IMR-90 (cell line): Measurements from ENCODE around the gene ATF7IP. TPM values are rescaled to one million over a fixed set of nuclear protein-coding genes. Genes with fewer than 3 reads are reported as not detected.

Experiments
- ATAC-seq: fragments of 200-7000 bp; cut with Tn5 transposase; 2 replicates; pipeline ENCODE4 v1.9.1; 2020; ENCODE audit warnings: low read depth, mild to moderate bottlenecking, moderate library complexity
- BruUV-seq: library from RNA; stranded (reverse); fragments of 400-500 nt; replicated peaks from 2 replicates; lab custom pipeline; 2021; lab: Mats Ljungman, UMichigan
- CTCF ChIA-PET: fragments of 300-600 bp; formaldehyde crosslinking; extraction: SDS; loops from one replicate; lab custom pipeline; 2021; ENCODE audit warnings: antibody characterized with exemption; lab: Yijun Ruan, JAX
- POLR2A ChIA-PET: fragments of 300-600 bp; sonication (Branson Sonifier 250); formaldehyde crosslinking; loops from one replicate; lab custom pipeline; 2022; ENCODE audit warnings: antibody characterized with exemption; ENCODE audit not compliant: unreplicated experiment; lab: Charles Lee
- DNase-seq: peaks from one replicate; pipeline ENCODE4 v3.0.0; 2013
- H2AFZ ChIP-seq: replicated peaks from 2 replicates; pipeline ENCODE3; 2013; ENCODE audit warnings: low read length, mild to moderate bottlenecking; ENCODE audit not compliant: poor library complexity
- H2AK5ac ChIP-seq: 2 replicates; pipeline ENCODE4 v1.6.1; 2013; ENCODE audit warnings: low read depth, low read length, inconsistent platforms
- H2AK9ac ChIP-seq: replicated peaks from 2 replicates; pipeline ENCODE3; 2013; ENCODE audit warnings: mild to moderate bottlenecking, low read depth, low read length, moderate library complexity; ENCODE audit not compliant: poor library complexity
- H2BK120ac ChIP-seq: 2 replicates; pipeline ENCODE4 v1.6.1; 2013; ENCODE audit warnings: low read depth, low read length, inconsistent platforms
- H2BK15ac ChIP-seq: 3 replicates; pipeline ENCODE4 v1.6.1; 2013; ENCODE audit warnings: low read depth, low read length, inconsistent platforms
- H2BK20ac ChIP-seq: 2 replicates; pipeline ENCODE4 v1.6.1; 2013; ENCODE audit warnings: low read depth, mild to moderate bottlenecking, inconsistent platforms, low read length, moderate library complexity
- H2BK5ac ChIP-seq: 2 replicates; pipeline ENCODE4 v1.6.1; 2013; ENCODE audit warnings: mild to moderate bottlenecking, low read depth, low read length, inconsistent platforms; ENCODE audit not compliant: poor library complexity, severe bottlenecking
- H3K14ac ChIP-seq: replicated peaks from 2 replicates; pipeline ENCODE4 v1.6.1; 2013; ENCODE audit warnings: low read depth, low read length, inconsistent platforms
- H3K18ac ChIP-seq: 2 replicates; pipeline ENCODE4 v1.6.1; 2013; ENCODE audit warnings: low read depth, low read length, control low read depth
- H3K23ac ChIP-seq: 2 replicates; pipeline ENCODE4 v1.6.1; 2013; ENCODE audit warnings: low read depth, low read length, inconsistent platforms
- H3K27ac ChIP-seq: 2 replicates; pipeline ENCODE4 v1.5.1; 2013; ENCODE audit warnings: mild to moderate bottlenecking, control low read depth, low read length; ENCODE audit not compliant: insufficient read depth
- H3K27me3 ChIP-seq: 2 replicates; pipeline ENCODE4 v1.6.1; 2013; ENCODE audit warnings: low read length; ENCODE audit not compliant: control insufficient read depth, insufficient read depth
- H3K36me3 ChIP-seq: 2 replicates; pipeline ENCODE4 v1.6.1; 2013; ENCODE audit warnings: low read length, mixed read lengths; ENCODE audit not compliant: control insufficient read depth, insufficient read depth
- H3K4ac ChIP-seq: 2 replicates; pipeline ENCODE4 v1.6.1; 2013; ENCODE audit warnings: low read depth, low read length, inconsistent platforms
- H3K4me1 ChIP-seq: 2 replicates; pipeline ENCODE4 v1.6.1; 2013; ENCODE audit warnings: low read length, mixed read lengths; ENCODE audit not compliant: control insufficient read depth, insufficient read depth
- H3K4me2 ChIP-seq: 2 replicates; pipeline ENCODE4 v1.6.1; 2013; ENCODE audit warnings: low read depth, mild to moderate bottlenecking, control low read depth, low read length, moderate library complexity
- H3K4me3 ChIP-seq: 2 replicates; pipeline ENCODE4 v1.5.1; 2013; ENCODE audit warnings: low read depth, mild to moderate bottlenecking, control low read depth, low read length, moderate library complexity; ENCODE audit not compliant: insufficient read depth
- H3K56ac ChIP-seq: 2 replicates; pipeline ENCODE4 v1.6.1; 2013; ENCODE audit warnings: low read length, inconsistent platforms; ENCODE audit not compliant: insufficient read depth; ENCODE audit errors: extremely low read depth
- H3K79me1 ChIP-seq, 2 experiments: 2 replicates each; pipeline ENCODE4 v1.6.1; 2013; ENCODE audit warnings: low read length in 2 of 2, inconsistent platforms in 1 of 2, low read depth in 1 of 2
- H3K9ac ChIP-seq: 2 replicates; pipeline ENCODE4 v1.6.1; 2013; ENCODE audit warnings: low read depth, low read length, control low read depth
- H3K9me1 ChIP-seq: 2 replicates; pipeline ENCODE4 v1.6.1; 2013; ENCODE audit warnings: low read length, inconsistent platforms; ENCODE audit not compliant: insufficient read depth
- H3K9me3 ChIP-seq: 2 replicates; pipeline ENCODE4 v1.6.1; 2013; ENCODE audit warnings: low read length; ENCODE audit not compliant: control insufficient read depth, insufficient read depth
- H4K20me1 ChIP-seq: 2 replicates; pipeline ENCODE4 v1.6.1; 2013; ENCODE audit warnings: low read length, inconsistent platforms; ENCODE audit not compliant: insufficient read depth
- H4K5ac ChIP-seq: 2 replicates; pipeline ENCODE4 v1.6.1; 2013; ENCODE audit warnings: mild to moderate bottlenecking, low read depth, low read length, control low read depth
- H4K8ac ChIP-seq, 2 experiments: 2 replicates each; pipeline ENCODE4 v1.6.1; 2013; ENCODE audit warnings: low read depth in 2 of 2, low read length in 2 of 2, control low read depth in 1 of 2, inconsistent platforms in 1 of 2
- H4K91ac ChIP-seq: 2 replicates; pipeline ENCODE4 v1.6.1; 2013; ENCODE audit warnings: low read depth, low read length, inconsistent platforms; ENCODE audit not compliant: insufficient read depth
- BHLHE40 ChIP-seq: fragments of 150-350 bp; IDR thresholded peaks from 2 replicates; pipeline ENCODE4 v1.6.1; 2016; ENCODE audit warnings: mild to moderate bottlenecking, low read depth, low read length
- CEBPB ChIP-seq: IDR thresholded peaks from 2 replicates; pipeline ENCODE4 v1.6.1; 2012; ENCODE audit warnings: low read depth, low read length, improper control_type of control experiment
- CHD1 ChIP-seq: IDR thresholded peaks from 2 replicates; pipeline ENCODE4 v1.6.1; 2012; ENCODE audit warnings: low read depth, low read length, improper control_type of control experiment
- CTCF ChIP-seq: conservative IDR thresholded peaks from 2 replicates; pipeline ENCODE4 v1.5.1; 2012; ENCODE audit warnings: mild to moderate bottlenecking, low read depth, low read length, improper control_type of control experiment
- FOS ChIP-seq: fragments of 150-350 bp; IDR thresholded peaks from 2 replicates; pipeline ENCODE4 v1.6.1; 2016; ENCODE audit warnings: low read depth, low read length
- MAFK ChIP-seq: IDR thresholded peaks from 2 replicates; pipeline ENCODE4 v1.6.1; 2012; ENCODE audit warnings: low read depth, low read length, improper control_type of control experiment
- MAZ ChIP-seq: IDR thresholded peaks from 2 replicates; pipeline ENCODE4 v1.6.1; 2012; ENCODE audit warnings: low read depth, mild to moderate bottlenecking, low read length, improper control_type of control experiment, moderate library complexity, borderline replicate concordance
- MXI1 ChIP-seq: IDR thresholded peaks from 2 replicates; pipeline ENCODE4 v1.6.1; 2012; ENCODE audit warnings: low read depth, mild to moderate bottlenecking, low read length, moderate library complexity, borderline replicate concordance
- NFE2L2 ChIP-seq: fragments of 150-350 bp; IDR thresholded peaks from 2 replicates; pipeline ENCODE4 v1.6.1; 2016; ENCODE audit warnings: low read depth, mild to moderate bottlenecking, low read length
- POLR2A ChIP-seq: IDR thresholded peaks from 2 replicates; pipeline ENCODE4 v1.6.1; 2012; ENCODE audit warnings: mild to moderate bottlenecking, low read depth, low read length
- RAD21 ChIP-seq: IDR thresholded peaks from 2 replicates; pipeline ENCODE4 v1.6.1; 2012; ENCODE audit warnings: low read length, improper control_type of control experiment
- RCOR1 ChIP-seq: IDR thresholded peaks from 2 replicates; pipeline ENCODE4 v1.6.1; 2012; ENCODE audit warnings: mild to moderate bottlenecking, low read length, improper control_type of control experiment; ENCODE audit not compliant: insufficient replicate concordance
- RFX5 ChIP-seq: IDR thresholded peaks from 2 replicates; pipeline ENCODE4 v1.8.0; 2012; ENCODE audit warnings: low read depth, mild to moderate bottlenecking, low read length, moderate library complexity
- SMC3 ChIP-seq: fragments of 150-350 bp; IDR thresholded peaks from 2 replicates; pipeline ENCODE4 v1.6.1; 2016; ENCODE audit warnings: low read depth, mild to moderate bottlenecking, antibody characterized with exemption, low read length, moderate library complexity
- USF2 ChIP-seq: fragments of 150-350 bp; IDR thresholded peaks from 2 replicates; pipeline ENCODE4 v1.6.1; 2017; ENCODE audit warnings: mild to moderate bottlenecking, antibody characterized with exemption, low read length, low read depth
- WGBS, 2 experiments: methylation state at CpG; one replicate each; pipeline versions ENCODE4 v1.1.5 to v1.1.7; 2013; ENCODE audit warnings: missing lambda C conversion rate in 2 of 2; ENCODE audit not compliant: insufficient read length in 1 of 2; ENCODE audit errors: extremely low coverage in 2 of 2; 5-methylcytosine and 5-hydroxymethylcytosine counted together
- dilution Hi-C: fragments of 300-500 bp; cut with HindIII; formaldehyde crosslinking; loops from one replicate; pipeline ENCODE4 v1.14.3; 2018; ENCODE audit warnings: low sequenced_read_pairs; ENCODE audit not compliant: unreplicated experiment
- in situ Hi-C: fragments of 300-500 bp; cut with MboI; formaldehyde crosslinking; loops from 3 replicates; pipeline ENCODE4 v1.14.3; 2019; ENCODE audit warnings: low sequenced_read_pairs, inconsistent platforms, mixed read lengths
- intact Hi-C: fragments of 100-400 bp; cut with micrococcal nuclease; formaldehyde crosslinking; loops from 2 replicates; pipeline ENCODE4 v1.10.0; 2022
- polyA plus RNA-seq, 3 experiments: library from polyadenylated mRNA; depleted of rRNA; stranded (reverse); fragments of >200 nt; gene quantifications; 2 replicates each; pipeline ENCODE4 v1.2.3, GENCODE V29; 2012; ENCODE audit warnings: low replicate concordance in 1 of 3
- total RNA-seq: library from RNA; depleted of rRNA; stranded (reverse); fragments of >200 nt; gene quantifications from 2 replicates; pipeline ENCODE4 v1.2.3, GENCODE V29; 2012
- TF ChIP-seq, protein P1 (sequence below): fragments of 150-350 bp; IDR thresholded peaks from 2 replicates; pipeline ENCODE4 v1.6.1; 2016; ENCODE audit warnings: low read depth, mild to moderate bottlenecking, low read length, moderate library complexity, borderline replicate concordance

The ATF7IP gene
- total and polyA plus RNA-seq, 2 of the 4 experiments (the other 2 are of a cell fraction): 9.4 to 22.8 TPM

- TF ChIP-seq CTCF (no peak), RFX5 (no peak), MXI1 (no peak), CHD1 (no peak), RCOR1 (no peak), SMC3 (no peak), POLR2A (no peak), NFE2L2 (no peak), RAD21 (no peak), MAZ (no peak), FOS (no peak), MAFK (no peak), CEBPB (no peak), BHLHE40 (no peak), USF2 (no peak)
- TF ChIP-seq, protein P1, sequence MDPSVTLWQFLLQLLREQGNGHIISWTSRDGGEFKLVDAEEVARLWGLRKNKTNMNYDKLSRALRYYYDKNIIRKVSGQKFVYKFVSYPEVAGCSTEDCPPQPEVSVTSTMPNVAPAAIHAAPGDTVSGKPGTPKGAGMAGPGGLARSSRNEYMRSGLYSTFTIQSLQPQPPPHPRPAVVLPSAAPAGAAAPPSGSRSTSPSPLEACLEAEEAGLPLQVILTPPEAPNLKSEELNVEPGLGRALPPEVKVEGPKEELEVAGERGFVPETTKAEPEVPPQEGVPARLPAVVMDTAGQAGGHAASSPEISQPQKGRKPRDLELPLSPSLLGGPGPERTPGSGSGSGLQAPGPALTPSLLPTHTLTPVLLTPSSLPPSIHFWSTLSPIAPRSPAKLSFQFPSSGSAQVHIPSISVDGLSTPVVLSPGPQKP: no peak
- H2AFZ ChIP-seq: no peak overlapping the region
- peaks cover 3% of the 10 kb centered on the region for H3K36me3 ChIP-seq
- H2BK15ac ChIP-seq: no peak overlapping the region
- WGBS, 2 experiments: no CpG with 5 or more reads among the region's 3 CpGs
- no peaks in the 10 kb centered on the region for H3K27me3 ChIP-seq
- H4K20me1 ChIP-seq: no peaks in the 10 kb centered on the region
- no peak overlapping the region for H4K91ac ChIP-seq
- POLR2A ChIA-PET: no interaction called here
- H3K4me3 ChIP-seq: no peak overlapping the region
- H4K5ac ChIP-seq: no peak overlapping the region
- no peak overlapping the region for H3K23ac ChIP-seq
- no peak overlapping the region; a peak in 1 of 4 replicates for H4K8ac ChIP-seq
- intact Hi-C loops (no loop called here), in situ Hi-C loops (loop anchor here (25.0 kb wide), 2 partner anchors 397 to 1528 kb away; no protein-coding TSS in a partner anchor), dilution Hi-C loops (no loop called here)
- CTCF ChIA-PET: interaction anchor here (0.8 to 0.9 kb wide), 2 partner anchors 12 to 153 kb away, joined by 3 to 4 read pairs; no protein-coding TSS in a partner anchor
- H3K18ac ChIP-seq: no peak overlapping the region
- no peak overlapping the region for H3K9ac ChIP-seq
- ATAC-seq: no peak
- no peak overlapping the region for H2AK5ac ChIP-seq
- peak overlapping the region; percentile 74 for H2BK5ac ChIP-seq
- no peaks in the 10 kb centered on the region for H3K9me1 ChIP-seq
- BruUV-seq: no TSS peak
- peak overlapping the region; percentile 71; the same call in 1 of the 2 replicates for H3K4me2 ChIP-seq
- H3K56ac ChIP-seq: no peak overlapping the region
- no peaks in the 10 kb centered on the region; the same call in 1 of the 2 replicates for H3K4me1 ChIP-seq
- H2BK120ac ChIP-seq: no peak overlapping the region
- H2BK20ac ChIP-seq: no peak overlapping the region
- H3K27ac ChIP-seq: no peak overlapping the region
- no peak overlapping the region for H2AK9ac ChIP-seq
- DNase-seq: no peak
- H3K9me3 ChIP-seq: no peaks in the 10 kb centered on the region; the same call in 1 of the 2 replicates
- peaks cover 3 to 35% of the 10 kb centered on the region in 2 experiments for H3K79me1 ChIP-seq
- no peak overlapping the region for H3K14ac ChIP-seq
- H3K4ac ChIP-seq: no peak overlapping the region
Observed at GRCh38 chr12:14390449-14390848, 25.0 kb downstream of the ATF7IP start.
